Testis (tissue), 2 donors: ENCODE results near the gene RAB21.

Experiments
- CTCF ChIP-seq, 3 experiments: fragments of 450-650 bp in 2 of 3; fragments of 200-600 bp in 1 of 3; sonication (generic) in 1 of 3; IDR thresholded peaks; one replicate each; pipeline ENCODE4 v1.5.1; 2016 to 2019; ENCODE audit warnings: antibody characterized with exemption in 3 of 3, mild to moderate bottlenecking in 2 of 3, moderate library complexity in 1 of 3
- POLR2A ChIP-seq: fragments of 450-650 bp; IDR thresholded peaks from one replicate; pipeline ENCODE4 v1.6.1; 2017; ENCODE audit warnings: antibody characterized with exemption, mild to moderate bottlenecking, moderate library complexity

- no peak for TF ChIP-seq CTCF (IDR thresholded peaks at IDR 0.05)
- no peak for TF ChIP-seq POLR2A
Observed at GRCh38 chr12:71764587-71765321, 10.1 kb downstream of the RAB21 start.
